ENCODE measurements around the gene CAPN5. TPM values are rescaled to one million over a fixed set of nuclear protein-coding genes. Genes with fewer than 3 reads are reported as not detected.

The CAPN5 gene
- total and polyA plus RNA-seq, 10 donors = 0.80 to 9.2 (median 4.6) TPM

DNA sequence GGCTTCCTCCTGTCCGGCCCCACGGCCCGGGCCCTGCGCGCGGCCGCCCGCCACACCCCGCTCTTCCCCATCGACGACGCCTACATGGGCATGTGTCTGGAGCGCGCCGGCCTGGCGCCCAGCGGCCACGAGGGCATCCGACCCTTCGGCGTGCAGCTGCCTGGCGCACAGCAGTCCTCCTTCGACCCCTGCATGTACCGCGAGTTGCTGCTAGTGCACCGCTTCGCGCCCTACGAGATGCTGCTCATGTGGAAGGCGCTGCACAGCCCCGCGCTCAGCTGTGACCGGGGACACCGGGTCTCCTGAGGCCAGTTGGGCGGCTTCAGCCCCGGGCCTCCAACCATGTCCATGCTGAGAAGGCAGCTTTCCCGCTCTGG, 26.4 kb upstream of the CAPN5 start:
- TF ChIP-seq POLR2A (IDR thresholded peaks at IDR 0.05) = no peak
- TF ChIP-seq POLR2AphosphoS5 (IDR thresholded peaks at IDR 0.05) = no peak
- TF ChIP-seq, protein P1, sequence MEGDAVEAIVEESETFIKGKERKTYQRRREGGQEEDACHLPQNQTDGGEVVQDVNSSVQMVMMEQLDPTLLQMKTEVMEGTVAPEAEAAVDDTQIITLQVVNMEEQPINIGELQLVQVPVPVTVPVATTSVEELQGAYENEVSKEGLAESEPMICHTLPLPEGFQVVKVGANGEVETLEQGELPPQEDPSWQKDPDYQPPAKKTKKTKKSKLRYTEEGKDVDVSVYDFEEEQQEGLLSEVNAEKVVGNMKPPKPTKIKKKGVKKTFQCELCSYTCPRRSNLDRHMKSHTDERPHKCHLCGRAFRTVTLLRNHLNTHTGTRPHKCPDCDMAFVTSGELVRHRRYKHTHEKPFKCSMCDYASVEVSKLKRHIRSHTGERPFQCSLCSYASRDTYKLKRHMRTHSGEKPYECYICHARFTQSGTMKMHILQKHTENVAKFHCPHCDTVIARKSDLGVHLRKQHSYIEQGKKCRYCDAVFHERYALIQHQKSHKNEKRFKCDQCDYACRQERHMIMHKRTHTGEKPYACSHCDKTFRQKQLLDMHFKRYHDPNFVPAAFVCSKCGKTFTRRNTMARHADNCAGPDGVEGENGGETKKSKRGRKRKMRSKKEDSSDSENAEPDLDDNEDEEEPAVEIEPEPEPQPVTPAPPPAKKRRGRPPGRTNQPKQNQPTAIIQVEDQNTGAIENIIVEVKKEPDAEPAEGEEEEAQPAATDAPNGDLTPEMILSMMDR (IDR thresholded peaks at IDR 0.05 in 8 of 11, conservative IDR thresholded peaks at IDR 0.05 in 3 of 11) = no peak
- Histone ChIP-seq H3K27me3 (replicated peaks in 1 of 7) (peaks cover 0 to 85% (median 35%) of the 10 kb centered on the region in 7 donors), H3K9me3 (peaks cover 0 to 4% (median 0%) of the 10 kb centered on the region in 8 donors), H3K27ac (no peak overlapping the region), H3K36me3 (no peaks in the 10 kb centered on the region), H3K4me3 (peak overlapping the region in 5 of 8 donors; percentile 25 to 65 (median 32)), H3K4me1 (peaks cover 4 to 22% (median 14%) of the 10 kb centered on the region in 6 donors)
- intact Hi-C loops (cut with DNase I; ENCODE audit: low total_unique reads) = no loop called here
- 74 to 81% (median 77%) methylated on average over 27 to 37 of the region's 37 CpGs for WGBS, 5 donors
- no peak for DNase-seq

DNA sequence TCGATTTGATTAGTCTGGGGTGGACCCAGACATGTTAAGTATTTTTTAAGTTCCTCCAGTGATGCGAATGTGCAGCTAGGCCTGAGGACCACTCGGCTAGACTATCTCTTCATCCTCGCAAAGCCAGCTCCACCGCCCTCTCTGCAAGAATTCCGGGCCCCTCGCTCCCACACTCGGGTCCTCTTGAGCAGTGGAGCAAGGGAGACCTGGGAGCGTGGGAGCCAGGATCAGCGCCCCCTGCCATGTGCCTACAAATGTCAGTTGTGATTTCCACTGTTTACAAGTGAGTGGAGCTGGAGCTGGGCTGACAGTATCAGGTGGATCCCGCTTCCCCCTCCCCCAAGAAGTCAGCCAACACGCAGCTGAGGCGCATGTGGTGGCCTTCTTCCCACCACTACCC, 25.9 kb upstream of the CAPN5 start:
- Histone ChIP-seq H3K4me3 (no peak overlapping the region), H3K27ac (no peak overlapping the region), H3K36me3 (no peaks in the 10 kb centered on the region), H3K9me3 (peaks cover 0 to 4% (median 0%) of the 10 kb centered on the region in 8 donors), H3K27me3 (replicated peaks in 1 of 7) (peaks cover 0 to 90% (median 40%) of the 10 kb centered on the region in 7 donors), H3K4me1 (peaks cover 4 to 25% (median 16%) of the 10 kb centered on the region in 6 donors)
- 92 to 98% (median 95%) methylated on average over 10 to 13 of the region's 13 CpGs for WGBS, 5 donors
- TF ChIP-seq POLR2AphosphoS5 (IDR thresholded peaks at IDR 0.05) (no peak), POLR2A (IDR thresholded peaks at IDR 0.05) (no peak)
- TF ChIP-seq, protein P1 (IDR thresholded peaks at IDR 0.05 in 8 of 11, conservative IDR thresholded peaks at IDR 0.05 in 3 of 11) = no peak
- DNase-seq = no peak
- intact Hi-C loops (cut with DNase I; ENCODE audit: low total_unique reads) = no loop called here

DNA sequence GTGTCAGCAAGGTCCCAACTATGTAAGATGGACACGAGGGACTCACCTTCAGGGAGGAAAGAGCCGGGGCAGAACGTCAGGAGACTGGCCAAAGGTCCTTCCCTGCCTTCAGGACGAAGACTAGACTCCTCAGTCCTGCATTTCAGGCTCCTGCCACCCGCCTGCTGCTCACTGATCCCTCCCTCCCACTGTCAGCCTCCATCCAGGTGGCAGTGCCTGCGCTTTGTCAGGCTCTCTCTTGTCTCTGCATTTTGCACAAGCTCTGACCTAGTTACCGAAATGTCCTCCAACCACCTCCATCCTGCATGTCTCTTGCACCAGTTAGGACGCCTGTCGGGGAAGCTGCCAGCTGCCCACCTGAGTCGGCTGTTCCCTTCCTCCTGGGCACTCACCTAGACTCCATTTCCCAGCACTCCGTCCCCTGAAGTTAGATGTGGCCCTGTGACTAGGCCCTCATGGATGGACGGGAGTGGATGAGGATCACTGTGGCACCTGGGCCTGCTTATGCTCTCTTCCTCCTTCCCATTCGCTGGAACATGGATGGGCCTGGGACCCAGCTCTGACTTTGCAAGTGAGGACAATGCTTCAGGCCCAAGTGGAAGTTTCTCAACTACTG, 24.6 kb upstream of the CAPN5 start:
- Histone ChIP-seq H3K27me3 (replicated peaks in 1 of 7) (peaks cover 0 to 87% (median 45%) of the 10 kb centered on the region in 7 donors), H3K4me1 (peaks cover 5 to 38% (median 27%) of the 10 kb centered on the region in 6 donors), H3K4me3 (no peak overlapping the region), H3K9me3 (peaks cover 0 to 4% (median 0%) of the 10 kb centered on the region in 8 donors), H3K36me3 (no peaks in the 10 kb centered on the region), H3K27ac (no peak overlapping the region)
- 85 to 96% (median 88%) methylated on average over 13 of the region's 13 CpGs for WGBS, 5 donors
- no peak for DNase-seq
- TF ChIP-seq POLR2A (IDR thresholded peaks at IDR 0.05) = no peak
- TF ChIP-seq POLR2AphosphoS5 (IDR thresholded peaks at IDR 0.05) = no peak
- TF ChIP-seq, protein P1 (IDR thresholded peaks at IDR 0.05 in 8 of 11, conservative IDR thresholded peaks at IDR 0.05 in 3 of 11) = no peak
- intact Hi-C loops (cut with DNase I; ENCODE audit: low total_unique reads) = no loop called here

DNA sequence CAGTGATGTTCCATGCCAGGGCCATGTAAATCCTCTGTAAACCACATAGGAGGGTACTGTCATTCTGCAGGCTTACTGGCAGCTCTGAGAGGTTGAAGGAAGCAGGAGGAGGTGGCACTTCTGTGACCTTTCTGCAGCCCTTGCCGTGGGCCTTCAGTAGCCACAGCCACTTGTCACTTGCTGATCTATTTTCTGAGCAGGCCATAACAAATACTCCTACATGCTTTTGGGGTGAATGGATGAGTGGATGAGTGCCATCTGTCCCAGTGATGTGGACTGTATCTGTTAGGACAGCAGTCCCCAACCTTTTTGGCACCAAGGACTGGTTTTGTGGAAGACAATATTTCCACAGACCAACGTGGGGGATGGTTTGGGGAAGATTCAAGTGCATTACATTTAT, 22.4 kb upstream of the CAPN5 start:
- 62 to 80% (median 71%) methylated on average over 2 of the region's 2 CpGs for WGBS, 5 donors
- H3K27me3 ChIP-seq (replicated peaks in 1 of 7) = peaks cover 0 to 69% (median 39%) of the 10 kb centered on the region in 7 donors
- intact Hi-C loops (cut with DNase I; ENCODE audit: low total_unique reads) = no loop called here
- TF ChIP-seq, protein P1 (IDR thresholded peaks at IDR 0.05 in 8 of 11, conservative IDR thresholded peaks at IDR 0.05 in 3 of 11) = no peak
- TF ChIP-seq POLR2A (IDR thresholded peaks at IDR 0.05) = no peak
- no peaks in the 10 kb centered on the region for H3K36me3 ChIP-seq
- DNase-seq = no peak
- peaks cover 7 to 32% (median 25%) of the 10 kb centered on the region in 6 donors for H3K4me1 ChIP-seq
- H3K9me3 ChIP-seq = peaks cover 0 to 4% (median 0%) of the 10 kb centered on the region in 8 donors
- no peak overlapping the region for H3K4me3 ChIP-seq
- H3K27ac ChIP-seq = no peak overlapping the region
